Vagina (tissue), 2 donors: ENCODE results near the gene PRRG2.

Source experiments
- CTCF ChIP-seq, 3 experiments: fragments of 450-650 bp in 2 of 3; fragments of 200-600 bp in 1 of 3; sonication (generic) in 1 of 3; IDR thresholded peaks; one replicate each; pipeline ENCODE4 v1.5.1; 2017 to 2019; ENCODE audit warnings: antibody characterized with exemption in 3 of 3, mild to moderate bottlenecking in 2 of 3, moderate library complexity in 2 of 3
- POLR2A ChIP-seq, 2 donors: fragments of 450-650 bp; IDR thresholded peaks; one replicate each; pipeline ENCODE4 v1.6.1; 2017; ENCODE audit warnings: antibody characterized with exemption in 2 of 2, mild to moderate bottlenecking in 2 of 2, moderate library complexity in 2 of 2
- POLR2AphosphoS5 ChIP-seq, 2 donors: sonication (generic); formaldehyde crosslinking; IDR thresholded peaks; one replicate each; pipeline ENCODE4 v1.9.0; 2017; ENCODE audit warnings: antibody characterized with exemption in 2 of 2, mild to moderate bottlenecking in 2 of 2, low read depth in 1 of 2; ENCODE audit not compliant: insufficient read depth in 1 of 2

GRCh38 chr19:49592486-49593232 lies 11.5 kb downstream of the PRRG2 start:
- no peak for TF ChIP-seq CTCF (IDR thresholded peaks at IDR 0.05)
- no peak for TF ChIP-seq POLR2A (IDR thresholded peaks at IDR 0.05)
- no peak for TF ChIP-seq POLR2AphosphoS5 (IDR thresholded peaks at IDR 0.05; ENCODE audit: insufficient read depth in 1 of 2, low read depth in 1 of 2)
